WTC11 (cell line): ENCODE measurements around the gene DGUOK.

Source experiments
- TEAD4 ChIP-seq: sonication (generic); formaldehyde crosslinking; IDR thresholded peaks from 2 replicates; pipeline ENCODE4 v1.8.0; 2022; ENCODE audit warnings: mild to moderate bottlenecking, missing genetic modification reagents
- TF ChIP-seq, protein P1 (sequence below): sonication (generic); formaldehyde crosslinking; IDR thresholded peaks from 2 replicates; pipeline ENCODE4 v1.8.0; 2022; ENCODE audit warnings: mild to moderate bottlenecking, missing genetic modification reagents
- TF ChIP-seq, protein P2 (sequence below): sonication (generic); formaldehyde crosslinking; IDR thresholded peaks from 2 replicates; pipeline ENCODE4 v1.8.1; 2023; ENCODE audit warnings: mild to moderate bottlenecking, missing genetic modification reagents, moderate library complexity
- TF ChIP-seq, protein P3 (sequence below): fragments of 200-600 bp; IDR thresholded peaks from 2 replicates; pipeline ENCODE4 v1.8.0; 2022; ENCODE audit warnings: antibody characterized with exemption

DNA sequence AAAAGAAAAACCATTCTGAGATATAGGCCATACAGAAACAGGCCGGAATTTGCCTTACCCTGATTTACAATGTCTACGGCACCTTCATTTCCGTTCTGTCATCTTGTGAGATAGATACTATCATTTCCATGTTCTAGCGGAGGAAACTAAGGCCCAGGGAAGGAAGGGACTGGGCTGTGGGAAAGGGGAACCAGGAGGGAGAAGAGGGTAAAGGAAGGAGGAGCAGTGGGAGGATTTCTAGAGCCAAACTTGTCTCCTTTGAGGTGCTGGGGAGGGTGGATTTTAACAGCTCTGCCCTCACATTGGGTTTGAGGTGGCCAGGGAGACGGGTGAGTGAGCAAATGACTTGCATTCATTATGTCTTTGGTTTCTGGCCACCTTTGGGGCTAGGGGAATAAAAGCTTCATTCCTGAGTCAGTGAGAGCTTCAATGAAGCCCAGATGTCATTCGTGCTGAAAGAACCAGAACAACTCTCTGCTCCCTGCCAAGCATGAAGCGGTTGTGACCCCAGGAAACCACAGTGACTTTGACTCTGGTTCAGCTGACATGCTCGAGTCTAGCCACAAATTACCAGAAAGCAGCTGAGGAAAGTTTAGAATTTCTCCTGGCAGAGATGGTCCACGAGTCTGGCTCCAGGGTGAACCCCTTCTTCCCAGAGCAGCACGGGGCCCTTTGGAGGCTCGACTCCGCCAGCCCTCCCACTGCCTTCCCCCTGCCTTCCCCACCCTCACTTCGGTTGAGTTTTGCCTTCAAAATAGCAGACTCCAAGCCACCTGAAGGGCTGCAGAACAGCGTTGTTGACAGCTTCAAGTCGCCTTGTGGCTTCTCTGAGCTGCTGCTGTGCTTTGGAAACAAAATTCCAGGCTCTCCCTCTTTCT lies 30.1 kb upstream of the DGUOK start:
- TF ChIP-seq, protein P1, sequence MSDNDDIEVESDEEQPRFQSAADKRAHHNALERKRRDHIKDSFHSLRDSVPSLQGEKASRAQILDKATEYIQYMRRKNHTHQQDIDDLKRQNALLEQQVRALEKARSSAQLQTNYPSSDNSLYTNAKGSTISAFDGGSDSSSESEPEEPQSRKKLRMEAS (CRISPR knock-in tag), result no peak
- TF ChIP-seq, protein P2, sequence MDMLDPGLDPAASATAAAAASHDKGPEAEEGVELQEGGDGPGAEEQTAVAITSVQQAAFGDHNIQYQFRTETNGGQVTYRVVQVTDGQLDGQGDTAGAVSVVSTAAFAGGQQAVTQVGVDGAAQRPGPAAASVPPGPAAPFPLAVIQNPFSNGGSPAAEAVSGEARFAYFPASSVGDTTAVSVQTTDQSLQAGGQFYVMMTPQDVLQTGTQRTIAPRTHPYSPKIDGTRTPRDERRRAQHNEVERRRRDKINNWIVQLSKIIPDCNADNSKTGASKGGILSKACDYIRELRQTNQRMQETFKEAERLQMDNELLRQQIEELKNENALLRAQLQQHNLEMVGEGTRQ (CRISPR knock-in tag), result no peak
- TF ChIP-seq TEAD4 (CRISPR knock-in tag), result no peak
- TF ChIP-seq, protein P3, sequence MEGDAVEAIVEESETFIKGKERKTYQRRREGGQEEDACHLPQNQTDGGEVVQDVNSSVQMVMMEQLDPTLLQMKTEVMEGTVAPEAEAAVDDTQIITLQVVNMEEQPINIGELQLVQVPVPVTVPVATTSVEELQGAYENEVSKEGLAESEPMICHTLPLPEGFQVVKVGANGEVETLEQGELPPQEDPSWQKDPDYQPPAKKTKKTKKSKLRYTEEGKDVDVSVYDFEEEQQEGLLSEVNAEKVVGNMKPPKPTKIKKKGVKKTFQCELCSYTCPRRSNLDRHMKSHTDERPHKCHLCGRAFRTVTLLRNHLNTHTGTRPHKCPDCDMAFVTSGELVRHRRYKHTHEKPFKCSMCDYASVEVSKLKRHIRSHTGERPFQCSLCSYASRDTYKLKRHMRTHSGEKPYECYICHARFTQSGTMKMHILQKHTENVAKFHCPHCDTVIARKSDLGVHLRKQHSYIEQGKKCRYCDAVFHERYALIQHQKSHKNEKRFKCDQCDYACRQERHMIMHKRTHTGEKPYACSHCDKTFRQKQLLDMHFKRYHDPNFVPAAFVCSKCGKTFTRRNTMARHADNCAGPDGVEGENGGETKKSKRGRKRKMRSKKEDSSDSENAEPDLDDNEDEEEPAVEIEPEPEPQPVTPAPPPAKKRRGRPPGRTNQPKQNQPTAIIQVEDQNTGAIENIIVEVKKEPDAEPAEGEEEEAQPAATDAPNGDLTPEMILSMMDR, result no peak
